Heart left ventricle (tissue), 16 donors: ENCODE results near the gene MSH3. TPM values are rescaled to one million over a fixed set of nuclear protein-coding genes. Genes with fewer than 3 reads are reported as not detected.

ENCODE experiments used
- ATAC-seq, 4 donors: fragments of 200-7000 bp; cut with Tn5 transposase; one replicate each; pipeline ENCODE4 v1.9.1; 2020 to 2022; ENCODE audit warnings: moderate library complexity in 4 of 4, mild to moderate bottlenecking in 3 of 4, moderate number of reproducible peaks in 1 of 4
- DNase-seq, 5 donors: peaks; one replicate each; pipeline ENCODE4 v3.0.0-alpha.2; 2020
- H3K27ac ChIP-seq, 12 donors: fragments of 200-600 bp; sonication (generic) in 4 of 12; one replicate each; pipeline versions ENCODE4 v1.5.0 to v1.8.0; 2016 to 2022; ENCODE audit warnings: mild to moderate bottlenecking in 2 of 12
- H3K27me3 ChIP-seq, 9 donors: fragments of 200-600 bp; sonication (generic) in 2 of 9; one replicate each; pipeline versions ENCODE4 v1.5.1 to v1.8.0; 2016 to 2022; ENCODE audit warnings: mild to moderate bottlenecking in 3 of 9
- H3K36me3 ChIP-seq, 9 donors: fragments of 200-600 bp; sonication (generic) in 2 of 9; one replicate each; pipeline versions ENCODE4 v1.5.0 to v1.8.0; 2018 to 2022; ENCODE audit warnings: mild to moderate bottlenecking in 2 of 9
- H3K4me1 ChIP-seq, 12 donors: fragments of 200-600 bp; sonication (generic) in 4 of 12; one replicate each; pipeline versions ENCODE4 v1.5.0 to v1.8.0; 2016 to 2022; ENCODE audit warnings: mild to moderate bottlenecking in 3 of 12
- H3K4me3 ChIP-seq, 12 donors: fragments of 200-600 bp; sonication (generic) in 4 of 12; one replicate each; pipeline versions ENCODE4 v1.5.0 to v1.8.0; 2017 to 2022; ENCODE audit warnings: mild to moderate bottlenecking in 9 of 12, moderate library complexity in 4 of 12
- H3K9me3 ChIP-seq, 12 donors: fragments of 200-600 bp; sonication (generic) in 4 of 12; one replicate each; pipeline versions ENCODE4 v1.5.0 to v1.8.0; 2016 to 2022; ENCODE audit warnings: mild to moderate bottlenecking in 1 of 12
- CTCF ChIP-seq, 12 donors: fragments of 200-600 bp; sonication (generic) in 4 of 12; IDR thresholded peaks; one replicate each; pipeline versions ENCODE4 v1.5.0 to v1.8.0; 2018 to 2022; ENCODE audit warnings: antibody characterized with exemption in 12 of 12, mild to moderate bottlenecking in 5 of 12
- POLR2A ChIP-seq, 2 donors: fragments of 450-650 bp; IDR thresholded peaks; one replicate each; pipeline ENCODE4 v1.6.1; 2017; ENCODE audit warnings: antibody characterized with exemption in 2 of 2, mild to moderate bottlenecking in 2 of 2, moderate library complexity in 2 of 2
- WGBS, 4 donors: extraction: QIAGEN DNeasy Blood & Tissue Kit in 2 of 4; methylation state at CpG; one replicate each; pipeline versions ENCODE4 v1.1.5 to v1.1.7; 2013 to 2018; 5-methylcytosine and 5-hydroxymethylcytosine counted together
- intact Hi-C, 10 donors: fragments of 100-400 bp; cut with DNase I; formaldehyde crosslinking; loops; one replicate each; pipeline versions ENCODE4 v1.11.1 to v1.14.2; 2022
- polyA plus RNA-seq, 2 donors: library from polyadenylated mRNA; stranded (reverse); fragments of 200-250 nt; gene quantifications; one replicate each; pipeline ENCODE4 v1.2.3, GENCODE V29; 2013
- total RNA-seq, 9 donors: library from RNA; depleted of rRNA in 2 of 9; stranded (reverse); fragments of >200 nt in 2 of 9; fragmentation: NEBNext Ultra II Directional in 3 of 9; extraction: Animal tissue kit (Norgen Biotek cat#: 25700) in 3 of 9; gene quantifications; one replicate each; pipeline versions ENCODE4 v1.1.0 to v1.2.4, GENCODE V29; 2016 to 2023
- donor health status: ischemic (EF 13 %, LVEDD 7.1; RV severe dilation, severe dysfunction).
- donor health status: healthy with polysubstance abuse.
- donor health status: DM: no; HTN: yes; CAD: no.
- donor health status: DM: no; HTN: no; CAD: no.
- donor health status: ischemic (EF 25% LVEDD 6.9; RV normal size, moderate dysfunction).
- donor health status: ischemic (EF 25% LVEDD 5.7; RV mildly dilated, moderate dysfunction).
- donor health status: healthy.
- donor health status: DM: yes; HTN: yes; CAD: no.
- donor health status: ischemic (EF 35%, LVEDD 5.7; RV mildly dilated, moderate dysfunction).
- donor health status: nonischemic (EF 11% LVEDD 7.7; RV severe dilation, severe dysfunction).
- donor health status: DM: yes; HTN: yes; CAD: no.
- donor health status: PGD.
- donor health status: ischemic (EF 29% LVEDD 5.4; RV normal size, mild dysfunction).
- donor health status: nonischemic (EF 23%, LVEDD 6.1; RV moderate dilation, normal function).

MSH3 gene
- total and polyA plus RNA-seq, 11 donors, result 2.9 to 15.8 (median 8.4) TPM

GRCh38 chr5:80852331-80853245 is 198.1 kb downstream of the MSH3 start:
- intact Hi-C loops, result no loop called here
- H3K9me3 ChIP-seq, result peaks cover 0 to 30% (median 14%) of the 10 kb centered on the region in 12 donors
- no peak overlapping the region for H3K27ac ChIP-seq
- H3K27me3 ChIP-seq, result no peaks in the 10 kb centered on the region
- TF ChIP-seq POLR2A (IDR thresholded peaks at IDR 0.05) (no peak), CTCF (IDR thresholded peaks at IDR 0.05) (no peak)
- DNase-seq (no peak), ATAC-seq (no peak)
- peaks cover 0 to 39% (median 11%) of the 10 kb centered on the region in 9 donors for H3K36me3 ChIP-seq
- WGBS, 4 donors, result 92 to 94% (median 93%) methylated on average over 3 of the region's 3 CpGs
- H3K4me1 ChIP-seq, result no peaks in the 10 kb centered on the region
- H3K4me3 ChIP-seq, result no peak overlapping the region

DNA sequence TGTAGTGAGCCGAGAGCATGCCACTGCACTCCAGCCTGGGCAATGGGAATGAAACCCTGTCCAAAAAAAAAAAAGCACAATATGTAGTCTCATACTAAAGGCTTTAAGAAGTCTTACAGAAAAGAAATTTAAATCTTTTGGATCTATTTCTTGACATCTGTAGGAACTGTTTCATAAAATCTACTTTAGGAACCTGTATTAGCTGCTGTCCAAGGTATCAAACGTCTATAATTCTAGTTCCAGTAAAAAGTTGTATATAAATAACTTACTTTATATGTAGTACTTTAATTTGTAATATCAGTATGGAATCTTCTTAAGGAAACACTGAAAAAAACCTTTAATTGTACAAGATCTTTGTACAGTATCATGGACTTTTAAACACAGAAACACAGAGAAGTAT is 199.0 kb downstream of the MSH3 start:
- ATAC-seq, result no peak
- H3K27me3 ChIP-seq, result no peaks in the 10 kb centered on the region
- 81 to 92% (median 87%) methylated on average over 2 of the region's 2 CpGs for WGBS, 4 donors
- intact Hi-C loops, result no loop called here
- no peak for DNase-seq
- H3K27ac ChIP-seq, result no peak overlapping the region
- peaks cover 0 to 36% (median 14%) of the 10 kb centered on the region in 12 donors for H3K9me3 ChIP-seq
- H3K4me3 ChIP-seq, result no peak overlapping the region
- TF ChIP-seq CTCF (IDR thresholded peaks at IDR 0.05) (no peak), POLR2A (IDR thresholded peaks at IDR 0.05) (no peak)
- peaks cover 0 to 39% (median 11%) of the 10 kb centered on the region in 9 donors for H3K36me3 ChIP-seq
- H3K4me1 ChIP-seq, result no peaks in the 10 kb centered on the region

GRCh38 chr5:80854583-80854982 is 200.1 kb downstream of the MSH3 start:
- Histone ChIP-seq H3K36me3 (peaks cover 0 to 32% (median 9%) of the 10 kb centered on the region in 9 donors), H3K27ac (no peak overlapping the region), H3K4me1 (no peaks in the 10 kb centered on the region), H3K27me3 (no peaks in the 10 kb centered on the region), H3K4me3 (no peak overlapping the region), H3K9me3 (peaks cover 0 to 29% (median 10%) of the 10 kb centered on the region in 12 donors)
- no peak for ATAC-seq
- DNase-seq, result no peak
- WGBS, 4 donors, result 79 to 94% (median 90%) methylated on average over 2 of the region's 2 CpGs
- no peak for TF ChIP-seq CTCF (IDR thresholded peaks at IDR 0.05)
- no peak for TF ChIP-seq POLR2A (IDR thresholded peaks at IDR 0.05)
- intact Hi-C loops, result no loop called here

DNA sequence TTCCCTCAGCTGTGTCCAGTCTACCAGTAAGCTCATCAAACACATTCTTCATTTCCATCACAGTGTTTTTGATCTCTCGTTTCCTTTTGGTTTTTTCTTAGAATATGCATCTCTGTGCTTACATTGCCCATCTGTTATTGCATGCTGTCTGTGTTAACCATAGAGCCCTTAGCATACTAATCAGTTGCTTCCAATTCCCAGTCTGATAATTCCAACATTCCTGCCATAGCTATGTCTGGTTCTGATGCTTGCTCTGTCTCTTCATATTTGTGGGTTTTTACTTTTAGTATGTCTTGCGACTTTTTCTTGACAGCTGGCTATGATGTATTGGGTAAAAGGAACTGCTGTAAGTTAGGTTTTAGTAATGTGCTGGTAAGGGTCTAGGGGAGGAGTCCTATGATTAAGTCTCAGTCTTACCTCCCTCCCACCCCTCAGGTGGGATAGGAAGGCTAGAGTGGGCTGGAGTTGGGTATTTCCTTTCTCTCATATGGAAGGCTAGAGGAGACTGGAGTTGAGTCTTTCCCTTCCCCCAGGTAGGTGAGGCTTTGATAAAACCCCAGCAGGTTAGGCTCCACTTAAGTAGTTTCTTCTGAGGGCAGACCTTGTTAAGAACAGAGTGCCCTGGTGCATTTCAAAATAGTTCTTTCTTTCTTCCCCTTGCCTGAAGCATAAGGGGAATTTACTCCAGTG is 206.6 kb downstream of the MSH3 start:
- intact Hi-C loops, result no loop called here
- TF ChIP-seq POLR2A (IDR thresholded peaks at IDR 0.05) (no peak), CTCF (IDR thresholded peaks at IDR 0.05) (no peak)
- WGBS, 4 donors, result 66 to 74% (median 68%) methylated on average over 2 of the region's 2 CpGs
- Histone ChIP-seq H3K4me3 (no peak overlapping the region), H3K27ac (no peak overlapping the region), H3K9me3 (peaks cover 0 to 16% (median 0%) of the 10 kb centered on the region in 12 donors), H3K27me3 (no peaks in the 10 kb centered on the region), H3K36me3 (peaks cover 0 to 16% (median 3%) of the 10 kb centered on the region in 9 donors), H3K4me1 (no peaks in the 10 kb centered on the region)
- no peak for DNase-seq
- ATAC-seq, result no peak
